SIG-M5 treated with dmso at 0.1 percent for 504 hours (cell line): ENCODE measurements around the gene KLK10.

Source experiments
- DNase-seq: peaks from one replicate; lab custom pipeline; 2025; ENCODE audit not compliant: unreplicated experiment; lab: John Stamatoyannopoulos, UW

Gene KLK10, protein sequence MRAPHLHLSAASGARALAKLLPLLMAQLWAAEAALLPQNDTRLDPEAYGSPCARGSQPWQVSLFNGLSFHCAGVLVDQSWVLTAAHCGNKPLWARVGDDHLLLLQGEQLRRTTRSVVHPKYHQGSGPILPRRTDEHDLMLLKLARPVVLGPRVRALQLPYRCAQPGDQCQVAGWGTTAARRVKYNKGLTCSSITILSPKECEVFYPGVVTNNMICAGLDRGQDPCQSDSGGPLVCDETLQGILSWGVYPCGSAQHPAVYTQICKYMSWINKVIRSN

DNA sequence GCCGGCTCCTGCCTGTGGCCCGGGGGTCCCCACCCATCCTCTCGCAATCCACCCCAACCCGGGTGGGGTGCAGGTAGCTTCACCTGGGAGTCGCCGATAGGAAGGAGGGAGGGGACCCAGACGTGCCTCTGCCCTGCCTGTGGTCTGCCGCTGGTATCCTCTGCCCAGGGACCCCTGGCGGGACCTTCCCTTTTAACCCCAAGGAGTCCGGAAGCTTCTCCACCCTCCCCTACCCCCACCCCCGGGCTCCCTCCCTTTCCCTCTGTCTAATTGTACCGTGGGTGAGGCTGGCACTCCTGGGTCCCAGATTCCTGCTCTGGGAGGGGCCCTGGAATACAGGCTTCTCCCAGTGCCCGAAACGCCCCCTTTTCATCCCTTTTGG, at the start of gene KLK10:
Gene KLK10, minus strand, starts transcription at position 166 of the 382 bp plus-strand sequence. CDS start 579 bp downstream, outside the sequence.
- DNase-seq, result no peak

DNA sequence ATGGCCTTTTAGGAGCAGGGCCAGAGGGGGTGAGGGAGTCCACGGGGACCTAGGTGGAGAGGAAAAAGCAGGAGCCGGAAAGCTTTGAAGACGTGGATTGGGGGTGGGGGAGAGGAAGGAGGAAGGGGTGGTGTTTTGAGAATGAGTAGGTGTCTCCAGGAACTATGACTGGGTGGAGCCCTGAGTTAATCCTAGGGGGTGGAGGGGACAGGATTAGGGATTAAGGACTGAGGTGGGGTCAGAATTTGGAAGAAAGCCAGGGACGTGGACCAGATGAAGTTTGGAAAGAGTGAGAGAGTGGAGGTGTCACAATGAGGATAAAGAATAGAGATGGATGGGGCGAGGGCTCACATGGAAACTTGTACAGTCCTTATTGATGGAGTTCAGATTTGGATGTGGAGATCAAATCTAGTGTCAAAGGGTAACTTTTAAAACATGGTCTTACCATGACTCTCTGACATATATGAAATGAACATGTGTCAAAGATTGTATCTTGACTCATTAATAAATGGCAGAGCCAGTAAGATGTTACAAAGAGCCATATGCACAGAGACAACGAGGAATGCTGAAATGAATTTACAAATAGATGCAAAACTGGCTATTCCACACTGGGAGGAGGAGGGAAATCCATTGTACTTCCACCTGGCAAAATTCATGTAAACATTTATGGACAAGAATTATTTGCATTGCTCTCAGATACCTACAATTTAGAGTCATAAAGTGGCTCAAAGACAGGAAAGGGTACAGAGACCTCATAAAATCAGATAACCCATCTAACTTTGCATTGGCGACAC, 47.1 kb upstream of the KLK10 start:
- no peak for DNase-seq

DNA sequence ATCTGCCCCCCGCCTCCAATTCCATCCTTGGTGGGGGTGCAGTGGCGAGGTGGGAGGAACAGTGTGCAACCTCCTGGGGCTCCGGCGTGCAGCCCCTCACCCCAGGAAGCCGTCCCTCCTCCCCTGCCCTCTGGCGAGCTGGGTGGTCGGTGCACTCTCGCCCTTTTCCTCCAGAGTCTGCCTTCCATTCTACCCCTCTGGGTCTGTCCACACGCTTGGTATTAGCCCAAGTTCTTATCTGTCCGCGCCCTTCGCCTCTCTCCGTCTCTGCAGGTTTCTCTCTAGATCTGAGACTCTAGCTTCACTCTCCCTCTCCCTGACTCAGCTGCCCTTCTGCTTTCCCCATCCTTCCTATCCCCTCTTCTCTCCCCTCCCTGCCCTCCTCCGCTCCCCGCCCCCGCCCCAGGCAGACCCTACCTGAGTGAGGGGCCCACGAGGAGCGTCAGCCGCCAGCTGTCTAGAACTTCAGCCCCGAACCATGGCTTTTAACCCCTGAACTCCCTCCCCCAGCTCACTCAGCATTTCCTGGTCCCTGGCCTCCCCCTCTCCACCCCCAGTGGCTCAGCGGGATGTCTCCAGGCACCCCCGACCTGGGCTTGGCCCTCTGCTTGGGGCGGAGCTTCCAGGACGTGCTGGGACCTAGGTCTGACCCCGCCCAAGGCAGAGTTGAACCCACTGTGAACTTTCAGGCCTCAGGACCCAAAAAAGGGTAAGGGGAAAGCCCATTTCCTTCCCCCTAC, 45.9 kb upstream of the KLK10 start:
- no peak for DNase-seq

DNA sequence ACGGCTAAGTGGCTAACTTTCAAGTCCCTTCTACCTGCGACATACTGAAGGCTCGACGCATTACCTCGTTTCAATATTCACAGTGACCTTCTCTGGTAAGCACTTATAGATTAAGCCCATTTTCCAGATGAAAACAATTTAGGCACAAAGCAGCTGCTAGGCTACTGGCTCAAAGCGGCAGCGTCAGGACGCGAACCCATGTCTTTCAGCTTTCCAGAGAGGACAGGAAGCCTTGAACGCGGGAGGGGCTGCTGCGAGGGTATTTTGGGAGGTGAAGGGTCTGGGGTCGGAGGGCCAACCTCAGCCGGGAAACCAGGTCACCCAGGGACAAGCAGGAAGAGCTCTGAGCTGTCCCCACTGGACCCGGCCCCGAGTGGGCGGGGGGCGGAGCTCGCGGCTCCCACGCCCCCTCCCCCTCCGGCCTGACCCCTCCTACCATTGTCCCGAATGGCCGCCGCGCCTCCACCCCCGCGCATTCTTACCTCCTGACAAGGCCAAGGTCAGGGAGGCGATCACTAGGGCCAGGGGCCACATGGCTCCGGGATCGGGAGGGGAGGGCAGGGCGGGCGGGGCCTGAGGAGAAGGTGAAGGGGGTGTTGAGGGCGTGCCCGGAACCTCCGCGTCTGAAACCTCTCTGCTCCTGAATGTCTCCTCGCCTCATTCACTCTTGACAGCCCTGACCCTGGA, 45.2 kb upstream of the KLK10 start, which contains the start of gene KLK13:
Gene KLK13, minus strand, starts transcription at position 559 of the 687 bp plus-strand sequence. Its CDS starts 25 bp downstream, at position 534.
- no peak for DNase-seq

DNA sequence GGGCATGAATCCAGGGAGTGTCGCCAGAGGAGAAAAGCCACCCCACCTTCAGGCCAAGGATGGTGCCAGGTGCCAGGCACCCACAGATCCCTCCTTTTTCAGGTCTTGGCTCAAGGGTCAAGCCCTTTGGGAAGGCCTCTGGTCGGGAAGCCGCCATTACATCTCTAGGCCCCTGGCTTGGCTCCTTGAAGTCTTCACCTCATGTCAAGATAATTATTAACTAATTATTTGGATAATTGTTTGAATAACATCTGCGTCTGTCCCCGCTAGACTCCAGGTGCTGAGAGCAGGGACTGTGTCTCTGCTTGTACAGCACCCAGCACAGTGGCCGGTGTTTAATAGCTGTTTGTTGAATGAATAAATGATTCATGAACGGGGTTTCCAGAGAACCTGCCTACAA, 44.2 kb upstream of the KLK10 start:
- no peak for DNase-seq

DNA sequence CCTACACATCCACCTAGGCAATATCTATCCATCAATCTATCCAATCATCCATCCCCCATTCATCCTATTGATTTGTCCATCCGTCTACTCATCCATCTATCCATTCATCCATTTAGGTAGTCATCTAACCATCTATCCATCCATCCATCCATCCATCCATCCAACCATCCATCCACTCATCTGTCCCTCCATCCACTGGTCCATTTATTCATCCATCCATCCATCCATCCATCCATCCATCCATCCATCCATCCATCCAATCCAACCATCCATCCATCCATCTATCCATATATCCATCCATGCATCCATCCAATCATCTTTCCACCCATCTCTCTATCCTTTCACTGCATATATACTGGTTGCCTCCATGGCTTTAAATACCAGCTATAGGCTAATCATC, 41.5 kb upstream of the KLK10 start:
- DNase-seq, result no peak

DNA sequence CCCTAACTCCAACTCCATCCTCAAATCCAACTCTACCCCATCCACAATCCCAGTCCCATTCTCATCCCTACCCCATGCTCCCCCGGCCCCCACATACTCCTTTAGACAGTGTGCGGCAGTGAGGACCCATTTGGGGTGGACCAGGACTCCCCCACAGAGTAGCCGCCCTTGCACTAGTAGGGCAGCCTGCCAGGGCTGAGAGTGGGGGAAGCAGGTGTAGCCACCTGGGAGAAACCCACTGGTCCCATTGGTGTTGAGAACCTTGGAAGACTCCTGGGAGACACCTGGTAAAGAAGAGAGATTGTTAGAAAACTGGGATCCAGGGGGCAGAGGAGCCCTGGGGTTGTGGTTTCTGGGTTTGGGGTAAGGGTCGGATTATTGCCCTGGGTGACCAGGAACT, 40.8 kb upstream of the KLK10 start:
- DNase-seq, result no peak

DNA sequence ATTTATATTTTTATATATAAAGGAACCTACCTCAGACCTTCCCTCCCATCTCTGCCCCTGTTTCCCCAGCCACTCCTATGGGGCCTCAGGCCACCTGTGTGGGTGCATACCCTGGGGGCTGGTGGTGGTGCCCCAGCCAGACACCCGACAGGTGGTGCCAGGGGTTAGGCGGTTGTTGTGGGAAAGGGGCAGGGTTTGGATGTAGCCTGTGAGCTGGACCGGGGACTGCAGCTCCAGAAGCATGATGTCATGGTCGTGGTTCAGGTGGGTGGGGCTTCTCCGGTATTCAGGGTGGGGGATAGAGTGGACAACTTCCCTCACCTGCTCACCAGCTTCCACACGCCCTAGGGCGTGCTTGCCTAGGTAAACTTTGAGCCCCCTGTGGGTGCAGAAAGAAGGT, 40.2 kb upstream of the KLK10 start:
- DNase-seq, result no peak

DNA sequence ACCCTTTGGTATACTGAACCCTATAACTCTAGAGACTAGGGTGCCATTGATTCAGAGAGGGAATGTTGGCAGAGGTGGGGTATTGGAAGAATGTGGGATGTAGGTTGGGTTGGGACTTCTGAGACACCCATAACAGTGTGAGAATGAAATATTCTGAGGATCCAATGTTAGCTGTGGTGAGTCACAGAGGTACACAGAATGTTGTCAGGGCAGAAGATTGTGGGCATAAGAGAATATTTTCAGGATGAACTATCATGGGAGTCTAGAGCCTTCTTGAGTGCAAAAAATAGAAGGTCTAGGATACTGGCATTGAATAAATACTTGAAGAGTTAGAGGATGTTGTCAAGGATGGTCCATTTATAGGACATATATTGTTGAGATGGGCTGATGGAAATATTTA, 36.4 kb upstream of the KLK10 start:
- no peak for DNase-seq

DNA sequence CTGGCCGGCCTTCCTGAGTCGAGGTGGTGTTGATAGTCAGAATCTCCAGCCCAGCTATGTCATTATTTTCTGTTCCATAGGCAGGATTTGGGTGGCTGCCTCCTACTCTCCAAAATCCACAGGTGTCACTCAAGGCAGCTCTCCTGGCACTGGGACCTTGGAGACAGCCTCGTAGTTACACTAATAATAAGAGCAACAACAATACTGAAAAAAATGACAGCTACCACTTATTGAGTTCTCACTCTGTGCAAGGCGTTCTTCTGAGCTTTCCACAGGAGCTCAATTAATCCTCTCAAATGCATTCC, 27.5 kb upstream of the KLK10 start:
- DNase-seq, result no peak

DNA sequence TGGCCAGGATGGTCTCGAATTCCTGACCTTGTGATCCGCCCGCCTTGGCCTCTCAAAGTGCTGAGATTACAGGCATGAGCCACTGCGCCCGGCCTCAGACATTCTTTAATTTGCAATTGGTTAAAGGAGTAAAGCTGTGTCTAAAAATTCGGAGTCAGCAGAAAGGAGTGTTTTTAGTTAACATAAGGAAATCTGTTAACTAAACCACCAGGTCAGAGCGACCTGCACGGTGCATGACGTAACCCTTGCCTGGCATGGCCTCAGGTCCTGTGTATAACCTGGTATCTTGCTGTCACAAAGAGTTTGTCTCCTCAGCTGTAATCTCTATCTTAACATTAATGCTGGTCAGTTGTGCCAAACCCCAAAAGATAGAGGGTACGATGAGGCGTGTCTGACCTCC, 24.8 kb upstream of the KLK10 start:
- no peak for DNase-seq

DNA sequence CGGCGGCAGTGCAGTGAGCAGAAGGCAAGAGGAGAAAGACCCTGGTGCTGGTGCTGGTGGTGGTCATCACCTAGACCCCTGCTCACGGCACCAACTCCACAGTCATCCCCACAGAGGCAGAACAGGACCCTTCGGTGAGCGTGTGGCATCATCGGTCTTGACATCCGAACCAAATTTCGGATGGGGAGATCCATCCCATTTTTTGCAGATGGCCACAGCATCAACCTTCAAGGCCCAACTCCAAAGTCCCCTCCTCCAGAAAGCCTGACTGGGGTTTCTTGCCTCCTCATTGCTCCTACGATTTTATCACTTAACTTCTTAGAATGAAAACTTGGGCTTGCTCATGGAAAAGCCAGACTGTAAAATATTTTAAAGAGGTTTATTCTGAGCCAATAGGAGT, 24.0 kb upstream of the KLK10 start:
- DNase-seq, result no peak

DNA sequence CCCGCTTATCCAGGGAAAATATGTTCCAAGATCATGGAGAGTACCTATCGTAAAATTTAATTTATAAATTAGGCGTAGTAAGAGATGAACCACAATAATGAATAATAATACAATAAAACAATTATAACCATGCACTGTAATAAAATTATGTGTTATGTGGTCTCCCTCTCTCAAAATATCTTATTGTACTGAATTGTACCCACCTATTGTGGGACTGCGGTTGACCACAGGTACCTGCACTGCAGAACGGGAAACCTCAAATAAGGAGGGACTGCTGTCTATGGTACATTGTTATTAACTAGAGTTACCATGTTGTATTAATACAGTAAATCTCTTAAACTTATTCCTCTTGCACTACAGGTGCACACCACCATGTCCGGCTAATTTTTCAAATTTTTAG, 20.6 kb upstream of the KLK10 start:
- DNase-seq, result no peak

DNA sequence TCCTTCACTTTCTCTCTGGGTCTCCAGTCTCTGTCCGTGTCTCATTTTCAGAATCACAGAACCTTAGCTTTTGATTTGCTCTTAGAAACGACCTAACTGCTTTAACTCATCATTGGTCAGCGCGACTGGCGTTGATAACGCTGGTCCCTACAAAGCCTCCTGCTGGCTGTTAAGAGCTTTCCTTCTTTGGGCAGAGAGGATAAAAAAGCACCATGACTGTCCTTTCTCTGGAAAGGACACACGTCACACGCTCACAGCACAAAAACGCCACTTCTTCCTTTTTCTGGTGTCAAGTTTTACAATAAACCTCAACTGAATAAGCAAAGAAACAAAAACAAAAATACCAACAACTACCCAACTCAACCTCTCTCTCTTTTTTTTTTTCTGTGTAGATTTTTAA, 17.0 kb upstream of the KLK10 start:
- DNase-seq, result no peak

DNA sequence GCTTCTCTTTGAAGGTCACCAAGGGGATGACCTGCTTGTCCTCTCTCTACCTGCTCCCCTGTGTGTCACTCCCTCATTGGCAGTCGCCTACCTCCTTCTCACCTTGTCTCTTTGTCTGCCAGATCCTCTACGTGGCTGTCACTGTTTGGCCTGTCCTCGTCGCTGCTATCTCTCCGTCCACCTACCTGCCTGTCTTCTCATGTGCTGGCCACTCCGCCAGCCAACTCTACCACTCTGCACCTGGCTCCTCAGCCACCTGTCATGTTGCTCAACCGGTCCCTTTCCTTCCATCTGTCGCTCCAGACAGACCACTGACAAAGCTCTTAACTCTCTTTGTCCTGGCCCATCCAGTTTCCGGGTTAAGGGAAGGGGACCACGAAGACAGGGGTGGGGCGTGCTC, 15.2 kb upstream of the KLK10 start, which contains the start of gene KLK12:
Gene KLK12, minus strand, starts transcription at position 299 of the 400 bp plus-strand sequence. CDS start 381 bp downstream, outside the sequence.
- no peak for DNase-seq

DNA sequence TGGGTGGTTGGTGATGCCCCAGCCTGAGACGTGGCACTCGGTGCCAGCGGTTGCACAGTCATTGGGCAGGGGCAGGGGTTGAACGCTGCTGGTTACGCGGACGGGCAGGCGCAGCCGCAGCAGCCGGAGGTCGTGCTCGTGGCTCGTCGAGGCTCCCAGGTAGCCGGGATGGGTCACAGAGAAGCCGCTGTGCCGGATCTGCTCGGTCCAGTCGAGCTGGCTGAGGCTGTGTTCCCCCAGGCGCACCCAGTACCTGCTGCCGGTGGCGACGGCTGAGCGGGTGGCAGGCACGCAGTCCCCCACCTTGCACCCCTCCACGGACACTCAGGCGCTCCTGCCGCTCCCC, 12.3 kb upstream of the KLK10 start:
- no peak for DNase-seq

DNA sequence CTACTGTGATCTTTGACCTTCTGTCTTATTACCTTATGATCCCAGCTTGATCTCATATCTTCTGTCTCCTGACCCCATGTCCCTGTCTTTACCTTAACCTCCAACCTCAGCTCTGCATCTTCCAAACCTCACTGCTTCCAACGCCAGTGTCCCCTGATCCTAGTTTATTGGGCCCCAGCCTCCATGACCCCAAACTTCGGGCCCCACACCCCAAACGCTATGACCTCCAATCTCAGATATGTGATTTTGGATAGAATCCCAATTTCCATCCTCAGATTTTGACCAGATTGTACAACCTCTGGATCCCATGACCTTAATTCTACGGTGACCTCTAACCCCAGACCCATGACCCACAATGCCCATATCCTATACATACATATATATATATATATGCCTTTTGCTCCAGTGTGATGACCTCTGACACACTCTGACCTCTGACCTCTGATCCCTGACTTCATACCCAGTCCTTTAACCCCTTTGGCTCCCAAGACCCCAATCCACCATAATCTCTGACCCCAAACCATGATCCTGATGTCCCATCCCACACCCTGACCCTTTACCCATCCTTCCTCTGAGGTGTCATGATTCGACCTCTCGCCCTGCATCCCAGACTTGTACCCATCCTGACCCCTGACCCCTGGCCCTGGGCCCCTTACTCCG, 11.8 kb upstream of the KLK10 start:
- no peak for DNase-seq

DNA sequence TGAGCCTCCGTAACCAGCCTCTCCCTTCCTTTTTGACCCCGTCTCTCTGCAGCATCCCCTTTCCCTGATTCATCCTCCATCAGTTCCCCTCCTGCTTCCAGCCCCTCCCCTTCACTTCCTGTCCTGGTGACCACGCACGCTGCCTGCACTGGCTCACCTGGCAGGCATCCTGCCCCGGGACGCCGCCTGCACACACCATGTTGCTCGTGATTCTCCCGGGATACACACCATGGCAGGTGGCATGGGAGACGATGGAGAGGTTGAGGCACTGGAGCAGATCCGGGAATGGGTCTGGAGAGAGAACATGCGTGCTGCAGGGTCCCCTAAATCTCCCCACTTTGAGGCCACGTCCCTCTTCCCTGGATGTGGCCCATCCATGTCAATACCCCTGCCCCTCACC, 11.1 kb upstream of the KLK10 start:
- DNase-seq, result no peak

DNA sequence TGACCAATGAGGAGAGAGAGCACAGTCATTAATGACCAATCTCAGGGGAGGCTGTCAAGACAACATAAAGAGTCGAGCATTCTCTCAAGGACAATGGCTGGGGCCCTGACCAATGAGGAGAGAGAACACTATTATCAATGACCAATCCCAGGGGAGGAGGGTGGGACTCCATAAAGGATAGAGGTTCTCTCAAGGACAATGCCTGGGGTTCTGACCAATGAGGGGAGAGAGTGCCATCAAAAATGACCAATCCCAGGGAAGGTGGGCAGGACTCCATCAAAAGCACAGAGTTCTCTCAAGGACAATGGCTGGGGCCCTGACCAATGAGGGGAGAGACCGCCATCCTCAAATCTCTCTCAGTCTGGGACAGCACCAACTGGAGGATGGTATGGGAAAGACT, 10.2 kb upstream of the KLK10 start:
- no peak for DNase-seq

DNA sequence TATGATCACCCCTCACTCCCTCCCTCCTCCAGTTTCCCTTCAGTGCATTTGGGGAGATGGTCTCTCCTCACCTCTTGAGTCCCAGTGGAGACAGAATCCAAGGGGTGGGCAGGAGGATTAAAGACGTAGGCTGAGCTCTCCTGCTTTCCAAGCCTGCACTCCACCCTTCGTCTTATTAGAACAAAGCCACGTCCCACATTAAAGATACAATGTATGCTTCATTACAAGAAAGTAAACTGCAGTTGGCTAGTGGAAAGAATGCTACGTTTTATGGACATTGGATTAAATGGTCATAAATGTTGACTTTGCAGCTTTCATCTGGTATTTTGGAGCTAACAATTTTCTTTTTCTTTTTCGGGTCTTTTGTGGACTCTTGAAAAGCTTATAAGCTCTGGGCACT, 8.4 kb upstream of the KLK10 start:
- DNase-seq, result peak; percentile 23
